Activated naive CD8-positive, alpha-beta T cell treated with anti-CD3 and anti-CD28 coated beads, Interleukin-2, amount 50 U/mL, for 16 hours (primary cell): ENCODE data around the gene TGFBR3.
"Not testable (repeated sequence)": the region's sequence is repeated elsewhere in the genome, so short reads cannot be mapped to it uniquely, and the experiment has no call there.

Source experiments
- DNase-seq: peaks from one replicate; pipeline ENCODE4 v3.0.0-alpha.2; 2020; ENCODE audit warnings: low read depth, low spot score

Gene TGFBR3

DNA sequence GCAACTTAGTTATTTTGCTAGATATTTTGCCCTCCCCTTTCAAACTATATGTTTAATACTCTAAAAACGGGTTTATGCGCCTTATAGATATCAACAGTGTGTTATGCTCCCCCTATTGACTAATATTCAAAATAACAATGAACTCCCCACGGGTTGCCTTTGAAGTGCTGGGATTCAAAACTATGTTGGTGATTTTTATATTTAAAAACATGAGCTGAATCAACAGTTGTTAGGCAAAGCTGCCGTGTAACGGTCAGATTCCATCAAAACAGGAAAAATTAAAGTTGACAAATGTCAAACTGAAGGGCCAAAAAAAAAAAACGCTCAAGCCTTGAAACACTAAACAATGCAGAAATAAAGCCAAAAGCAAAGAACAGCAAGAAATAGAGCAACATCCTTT, 2.5 kb downstream of the TGFBR3 start:
- no peak for DNase-seq

GRCh38 chr1:91881280-91881679, 4.7 kb downstream of the TGFBR3 start:
- no peak for DNase-seq

- no peak for DNase-seq
Observed at GRCh38 chr1:91879733-91880132, 6.2 kb downstream of the TGFBR3 start.

DNA sequence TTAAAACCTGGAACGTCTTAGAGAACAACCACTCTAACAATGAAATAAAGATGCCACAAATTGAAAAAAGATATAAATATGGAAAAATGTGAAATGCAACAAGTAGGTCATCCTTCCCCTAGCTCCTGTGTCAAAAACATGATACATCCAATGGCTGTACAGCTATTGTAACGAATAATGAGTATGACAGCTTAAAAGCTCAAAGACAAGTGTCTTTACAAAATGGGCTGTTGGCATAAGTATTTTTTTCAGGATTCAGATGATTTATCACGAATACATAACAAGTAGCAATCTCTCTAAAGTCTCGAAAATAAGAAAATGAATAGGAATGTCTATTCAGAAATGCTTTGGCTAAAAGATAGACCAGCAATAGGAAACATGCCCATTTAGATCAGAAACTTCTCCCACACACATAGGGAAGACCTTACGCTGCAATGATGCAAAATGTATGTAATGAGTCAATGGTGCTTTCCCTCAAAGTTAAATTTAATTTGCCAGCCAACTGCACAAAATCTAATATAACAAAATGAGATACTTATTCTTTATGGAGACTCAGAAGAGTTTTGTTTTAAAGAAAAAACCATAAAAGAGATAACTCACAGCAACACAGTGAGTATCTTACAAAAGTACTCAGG, 8.3 kb downstream of the TGFBR3 start:
- DNase-seq = no peak

DNA sequence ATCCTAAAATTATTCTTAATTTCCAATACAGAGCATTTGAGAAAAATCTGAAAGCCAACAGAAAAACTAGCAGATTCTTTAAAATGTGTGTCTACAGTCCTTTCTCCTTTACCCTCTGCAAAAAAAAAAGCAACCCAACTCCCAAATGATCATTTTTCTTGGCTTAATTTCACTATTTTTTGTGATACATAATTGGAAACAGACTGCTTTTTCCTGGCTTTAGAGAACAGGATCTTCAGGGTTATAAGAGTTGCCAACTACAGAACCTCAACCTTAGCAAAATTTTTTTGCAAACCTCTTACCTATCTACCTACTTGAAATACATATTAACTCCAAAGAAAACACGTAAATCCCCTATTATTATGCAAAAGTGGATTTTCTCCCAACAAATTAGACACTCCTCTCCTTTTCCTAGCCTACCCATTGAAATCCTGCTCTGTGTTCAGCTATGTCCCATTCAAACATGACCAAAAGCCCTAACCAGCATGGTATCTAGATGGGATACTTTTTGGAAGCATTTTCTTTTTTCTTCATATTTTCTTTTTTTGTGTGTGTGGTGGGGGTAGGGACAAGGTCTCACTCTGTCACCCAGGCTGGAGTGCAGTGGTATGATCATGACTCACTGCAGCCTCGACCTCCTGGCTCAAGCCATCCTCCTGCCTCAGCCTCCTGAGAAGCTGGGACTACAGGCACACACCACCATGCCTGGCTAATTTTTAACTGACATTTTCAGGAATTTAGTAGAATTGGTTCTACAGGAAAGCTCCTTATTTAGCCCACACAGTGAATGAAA, 9.0 kb downstream of the TGFBR3 start:
- no peak for DNase-seq

DNA sequence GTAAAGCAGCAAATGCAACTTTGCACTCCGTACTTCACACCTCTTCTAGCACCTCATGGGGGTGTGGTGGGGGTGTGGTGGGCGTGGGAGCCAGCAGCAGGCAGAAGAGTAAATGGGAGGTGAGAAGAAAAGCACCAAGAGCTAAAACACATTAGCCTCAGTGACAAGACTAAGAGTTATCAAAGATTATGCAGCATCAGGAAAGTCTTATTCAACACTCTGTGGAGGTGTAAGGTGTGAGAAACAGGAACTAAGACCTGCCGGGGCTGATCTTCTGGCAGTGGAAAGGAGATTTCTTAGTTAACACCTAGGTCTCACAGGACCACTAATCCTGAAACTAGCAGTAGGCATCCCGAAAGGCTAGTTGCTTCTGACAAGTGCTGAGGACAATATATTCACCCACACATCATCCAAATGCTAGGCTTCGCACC, 9.9 kb downstream of the TGFBR3 start:
- DNase-seq = peak; percentile 21

- no peak for DNase-seq
Observed at GRCh38 chr1:91874167-91874566, 11.8 kb downstream of the TGFBR3 start.

DNA sequence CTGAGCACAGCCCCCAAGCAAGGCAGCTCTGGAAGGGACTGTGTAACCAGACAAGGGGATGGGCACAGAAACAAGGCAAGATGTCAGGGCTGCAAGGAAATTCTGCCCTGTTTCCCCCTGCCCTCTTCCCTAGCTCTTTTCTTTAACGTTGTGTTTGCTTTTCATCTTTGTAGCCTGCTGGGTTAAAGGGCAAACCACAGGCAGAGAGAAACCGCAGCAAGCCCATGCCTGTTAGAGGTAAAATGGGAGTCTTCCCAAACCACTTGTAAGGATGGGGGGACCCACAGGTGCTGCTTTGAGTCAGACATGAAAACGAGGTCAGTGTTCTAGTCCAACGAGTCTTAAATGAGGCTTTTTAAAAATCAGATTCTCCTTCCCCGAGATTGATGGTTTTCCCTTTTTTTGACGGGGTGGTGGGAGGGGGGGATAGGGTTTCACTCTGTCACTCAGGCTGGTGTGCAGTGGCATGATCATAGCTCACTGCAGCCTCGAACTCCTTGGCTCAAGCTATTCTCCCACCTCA, 13.3 kb downstream of the TGFBR3 start:
- DNase-seq = no peak

DNA sequence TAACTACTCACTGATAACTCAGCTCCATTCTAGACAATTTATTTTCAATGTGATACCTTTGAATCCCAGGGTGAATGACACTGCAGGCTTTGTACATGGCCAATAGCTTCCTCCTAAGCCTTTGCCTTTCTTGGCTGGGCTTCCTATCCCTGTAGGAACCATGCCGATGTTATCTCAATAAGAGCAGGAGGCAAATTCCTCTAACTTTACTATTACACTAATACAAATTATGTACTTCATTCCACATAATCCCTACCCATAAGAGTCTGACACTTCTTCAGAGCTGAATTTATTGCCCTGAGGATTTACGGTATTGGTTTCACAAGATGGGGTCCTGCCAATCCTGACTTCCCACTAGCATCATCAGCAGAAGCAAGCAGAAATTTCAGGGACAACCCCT, 14.0 kb downstream of the TGFBR3 start:
- no peak for DNase-seq

DNA sequence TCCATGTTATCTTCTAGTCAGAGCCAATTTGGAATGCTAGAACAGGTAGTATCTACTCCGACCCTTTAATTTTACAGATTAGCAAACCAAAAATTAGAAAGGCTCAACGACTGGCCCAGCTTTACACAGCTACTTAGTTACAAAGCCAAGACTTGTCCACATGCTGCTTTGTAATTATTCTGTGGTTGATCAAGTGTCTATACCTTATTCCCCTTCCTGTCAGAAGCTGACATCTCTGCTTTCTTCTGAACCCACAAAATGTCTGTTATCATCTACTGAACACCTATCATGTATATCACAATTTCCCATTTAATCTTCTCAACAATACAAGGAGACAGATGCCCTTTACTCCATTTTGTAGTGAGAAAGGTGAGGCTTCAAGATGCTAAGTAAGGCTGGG, 15.6 kb downstream of the TGFBR3 start:
- DNase-seq = no peak

GRCh38 chr1:91866425-91866824, 19.5 kb downstream of the TGFBR3 start:
- no peak for DNase-seq

- no peak for DNase-seq
Observed at GRCh38 chr1:91864017-91864700, 21.8 kb downstream of the TGFBR3 start.

DNA sequence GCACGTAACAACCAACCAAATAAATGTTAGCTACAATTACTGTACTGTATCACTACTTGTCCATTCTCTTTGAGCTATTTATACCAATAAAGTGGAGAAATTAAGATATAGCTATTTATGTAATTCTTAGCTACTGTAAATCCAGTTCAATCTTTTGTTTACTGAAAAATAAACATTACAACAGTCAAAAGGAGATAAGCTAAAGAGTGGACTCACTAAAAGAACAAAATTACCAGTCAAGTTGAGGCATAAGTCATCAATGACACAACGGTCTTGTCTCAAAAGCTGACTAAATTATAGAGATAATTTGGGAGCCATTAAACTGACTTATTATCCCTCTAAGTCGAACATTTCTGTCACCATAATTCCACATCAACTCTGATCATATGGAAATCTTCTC, 22.5 kb downstream of the TGFBR3 start:
- DNase-seq = no peak

GRCh38 chr1:91862120-91862519, 23.8 kb downstream of the TGFBR3 start:
- no peak for DNase-seq

DNA sequence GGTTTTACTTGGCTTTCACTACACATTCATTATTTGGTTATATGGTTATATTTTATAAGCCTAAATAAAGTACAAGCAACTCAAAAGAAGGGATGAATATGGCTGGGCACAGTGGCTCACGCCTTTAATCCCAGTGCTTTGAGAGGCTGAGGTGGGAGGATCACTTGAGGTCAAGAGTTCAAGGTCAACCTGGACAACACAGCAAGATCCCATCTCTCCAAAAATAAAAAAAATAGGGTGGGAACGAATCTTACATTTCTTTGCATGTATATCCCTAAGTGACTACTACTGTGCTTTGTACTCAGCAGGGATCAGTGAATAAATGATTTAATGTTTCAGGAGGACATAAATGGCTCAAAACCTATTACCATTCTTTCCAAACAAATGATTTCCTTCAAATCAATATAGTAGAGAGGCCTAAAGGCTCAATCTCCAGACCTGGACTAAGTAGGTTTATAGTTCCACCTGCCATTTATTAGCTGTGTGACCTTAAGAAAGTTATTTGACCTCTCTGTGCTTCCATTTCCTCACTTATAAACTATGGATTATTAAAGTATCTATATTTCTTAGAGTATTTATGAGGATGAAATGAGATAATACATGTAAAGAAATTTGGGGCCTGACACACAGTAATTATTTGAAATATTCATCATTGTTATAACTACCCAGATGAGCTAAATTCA, 28.3 kb downstream of the TGFBR3 start:
- DNase-seq = no peak

- DNase-seq = no peak
Observed at GRCh38 chr1:91856996-91857395, 29.0 kb downstream of the TGFBR3 start.

DNA sequence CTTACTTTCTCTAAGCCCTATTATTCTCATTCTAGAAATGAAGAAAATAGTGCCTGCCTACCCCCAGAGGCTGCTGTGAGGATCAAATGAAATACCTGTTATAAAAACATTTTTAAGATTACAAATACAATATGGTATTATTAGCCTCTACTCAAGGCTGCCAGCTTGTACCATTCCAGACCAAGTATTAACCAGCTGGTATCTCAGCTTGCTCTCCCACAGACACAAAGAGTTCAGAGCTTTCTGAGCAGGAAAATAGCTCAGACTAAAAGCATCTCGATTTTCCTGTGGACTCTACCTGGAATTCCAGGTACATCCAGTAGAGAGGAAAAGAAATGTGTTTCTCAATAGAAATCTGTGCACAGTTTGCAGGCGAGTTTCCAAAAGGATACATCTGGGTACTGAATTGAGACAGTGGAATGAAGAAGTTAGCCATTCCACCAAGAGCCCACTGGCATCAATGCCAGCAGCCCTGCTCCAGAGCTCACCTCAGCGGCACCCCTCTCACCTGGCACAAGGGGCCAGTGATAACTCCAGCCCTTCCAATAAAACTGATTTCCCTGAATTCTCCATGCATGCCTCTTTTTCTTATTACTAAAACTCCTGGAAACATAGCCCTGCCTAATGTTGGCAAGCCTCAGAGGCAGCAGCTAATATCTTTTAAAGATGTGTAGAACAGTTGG, 31.0 kb downstream of the TGFBR3 start:
- DNase-seq = no peak

DNA sequence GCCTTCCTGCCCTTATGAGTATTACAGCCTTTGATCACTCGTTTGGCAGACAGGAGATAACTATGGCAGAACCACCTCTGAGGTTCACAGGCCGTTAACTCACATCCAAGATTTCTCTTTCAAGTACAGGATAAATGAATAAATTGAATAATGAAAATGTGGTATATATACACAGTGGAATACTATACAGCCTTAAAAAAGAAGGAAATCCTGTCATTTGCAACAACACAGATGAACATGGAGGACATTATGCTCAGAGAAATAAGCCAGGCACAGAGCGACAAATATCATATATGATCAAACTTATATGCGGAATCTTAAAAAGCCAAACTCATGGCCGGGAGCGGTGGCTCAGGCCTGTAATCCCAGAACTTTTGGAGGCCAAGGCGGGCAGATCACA, 32.6 kb downstream of the TGFBR3 start:
- DNase-seq = no peak

DNA sequence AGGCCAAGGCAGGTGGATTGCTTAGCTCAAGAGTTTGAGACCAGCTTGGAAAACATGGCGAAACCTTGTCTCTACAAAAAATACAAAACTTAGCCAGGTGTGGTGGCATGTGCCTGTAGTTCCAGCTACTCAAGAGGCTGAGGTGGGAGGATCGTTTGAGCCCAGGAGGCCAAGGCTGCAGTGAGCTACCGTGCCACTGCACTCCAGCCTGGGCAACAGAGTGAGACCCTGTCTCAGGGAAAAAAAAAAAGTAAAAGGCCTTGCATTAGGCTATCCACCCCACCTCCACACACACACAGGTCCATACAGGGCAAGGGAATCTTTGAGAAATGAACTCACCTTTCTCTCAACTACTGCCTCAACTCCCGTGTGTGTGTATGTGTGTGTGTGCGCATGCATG, 33.9 kb downstream of the TGFBR3 start:
- DNase-seq = not testable (repeated sequence)

DNA sequence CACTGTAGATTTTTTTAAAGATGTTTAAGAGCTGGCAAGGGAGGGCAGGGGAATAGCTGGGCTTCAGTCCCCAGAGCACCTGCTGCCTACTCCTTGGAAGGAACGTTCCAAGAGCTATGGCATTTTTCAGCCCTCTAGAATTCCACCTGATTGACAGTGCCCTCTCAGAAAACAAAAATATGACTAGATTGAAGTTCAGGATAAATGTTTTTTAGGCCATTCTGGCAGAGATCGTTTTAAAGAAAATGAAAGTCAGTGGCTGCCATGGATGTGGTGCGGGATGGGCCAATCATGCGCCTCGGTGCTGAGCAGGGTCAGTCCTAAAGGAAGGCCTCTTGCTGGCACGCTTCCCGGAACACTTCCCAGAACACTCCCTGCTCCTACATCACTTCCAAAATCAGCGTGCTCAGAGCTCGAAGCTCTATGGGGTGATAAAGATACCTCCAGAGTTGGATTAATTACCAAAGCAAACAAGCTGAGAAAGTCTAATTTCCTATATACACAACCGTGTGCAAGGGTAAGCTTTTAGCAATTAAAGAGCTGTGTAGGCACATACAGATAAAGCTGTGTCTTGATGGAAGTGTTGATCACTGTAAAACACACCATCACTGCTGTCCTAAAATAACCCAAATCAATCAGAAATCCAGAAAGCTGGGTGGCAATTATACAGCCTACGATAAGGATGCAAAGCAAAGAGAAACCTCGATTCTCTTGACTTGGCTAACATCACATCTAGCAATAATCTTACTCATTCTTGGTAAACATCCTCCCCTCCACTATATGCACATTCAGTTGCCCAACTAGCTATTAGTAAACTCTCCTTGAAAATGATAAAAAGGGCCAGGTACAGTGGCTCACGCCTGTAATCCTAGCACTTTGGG, 34.6 kb downstream of the TGFBR3 start:
- DNase-seq = no peak
